NOMO-1 (cell line): Measurements from ENCODE around the gene OR1I1.

ENCODE experiments used
- DNase-seq, 2 experiments: peaks; one replicate each; lab custom pipeline; 2025; ENCODE audit not compliant: unreplicated experiment in 2 of 2; lab: John Stamatoyannopoulos, UW

OR1I1 gene

GRCh38 chr19:15115762-15116615, 34.0 kb downstream of the OR1I1 start:
- DNase-seq, result no peak

DNA sequence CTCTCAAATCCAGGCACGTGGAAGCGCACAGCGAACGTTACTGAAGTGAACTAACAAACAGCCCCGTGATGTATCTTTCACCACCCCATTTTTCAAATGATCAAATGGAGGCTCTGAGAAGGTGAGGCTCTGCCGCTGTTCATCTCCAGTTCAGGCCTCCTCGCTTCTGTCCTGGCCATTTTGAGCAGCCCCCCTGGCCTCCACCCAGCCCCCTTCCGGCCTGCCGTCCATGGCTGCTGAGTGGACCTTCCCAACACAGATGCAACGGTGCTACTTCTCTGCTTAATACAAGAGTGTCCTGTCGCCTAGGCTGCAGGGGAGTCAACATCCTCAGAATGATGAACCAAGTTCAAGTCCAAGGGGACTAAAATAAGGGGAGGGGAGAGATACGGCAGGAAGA, 34.8 kb downstream of the OR1I1 start:
- no peak for DNase-seq

- no peak for DNase-seq
These were observed 36.2 kb downstream of the OR1I1 start for GRCh38 chr19:15118248-15118647.

DNA sequence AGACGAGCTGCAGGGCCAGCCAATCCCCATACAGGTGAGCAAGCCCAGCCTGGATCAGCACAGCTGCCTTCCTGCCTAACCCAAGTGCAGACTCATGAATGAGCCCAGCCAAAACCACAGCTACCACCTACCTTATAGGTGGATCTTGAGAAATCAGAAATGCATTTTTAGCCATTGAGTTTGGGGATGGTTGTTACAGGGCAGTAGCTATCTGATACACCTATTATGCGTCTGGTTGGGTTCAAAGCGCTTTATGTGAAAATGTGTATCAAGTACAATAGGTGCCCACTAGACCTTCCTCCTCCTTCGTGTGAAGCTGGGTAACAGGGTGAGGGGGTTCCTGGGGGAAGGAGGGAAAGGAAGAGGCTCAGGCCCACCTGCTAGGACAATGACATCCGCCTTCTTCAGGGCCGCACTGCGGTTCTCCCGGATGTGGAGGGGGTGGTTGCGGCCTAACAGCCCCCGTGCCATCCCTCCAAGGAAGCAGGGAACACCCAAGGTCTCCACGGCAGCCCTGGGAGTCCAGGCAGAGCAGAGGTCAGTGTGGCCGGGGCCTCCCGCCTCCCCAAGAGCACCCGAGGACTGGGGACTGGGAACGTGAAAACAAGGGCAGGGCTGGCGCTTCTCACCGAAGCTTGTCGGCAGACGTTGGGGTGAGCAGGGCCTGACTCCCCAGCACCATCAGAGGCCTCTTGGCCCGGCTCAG, 36.9 kb downstream of the OR1I1 start:
- DNase-seq, result no peak

DNA sequence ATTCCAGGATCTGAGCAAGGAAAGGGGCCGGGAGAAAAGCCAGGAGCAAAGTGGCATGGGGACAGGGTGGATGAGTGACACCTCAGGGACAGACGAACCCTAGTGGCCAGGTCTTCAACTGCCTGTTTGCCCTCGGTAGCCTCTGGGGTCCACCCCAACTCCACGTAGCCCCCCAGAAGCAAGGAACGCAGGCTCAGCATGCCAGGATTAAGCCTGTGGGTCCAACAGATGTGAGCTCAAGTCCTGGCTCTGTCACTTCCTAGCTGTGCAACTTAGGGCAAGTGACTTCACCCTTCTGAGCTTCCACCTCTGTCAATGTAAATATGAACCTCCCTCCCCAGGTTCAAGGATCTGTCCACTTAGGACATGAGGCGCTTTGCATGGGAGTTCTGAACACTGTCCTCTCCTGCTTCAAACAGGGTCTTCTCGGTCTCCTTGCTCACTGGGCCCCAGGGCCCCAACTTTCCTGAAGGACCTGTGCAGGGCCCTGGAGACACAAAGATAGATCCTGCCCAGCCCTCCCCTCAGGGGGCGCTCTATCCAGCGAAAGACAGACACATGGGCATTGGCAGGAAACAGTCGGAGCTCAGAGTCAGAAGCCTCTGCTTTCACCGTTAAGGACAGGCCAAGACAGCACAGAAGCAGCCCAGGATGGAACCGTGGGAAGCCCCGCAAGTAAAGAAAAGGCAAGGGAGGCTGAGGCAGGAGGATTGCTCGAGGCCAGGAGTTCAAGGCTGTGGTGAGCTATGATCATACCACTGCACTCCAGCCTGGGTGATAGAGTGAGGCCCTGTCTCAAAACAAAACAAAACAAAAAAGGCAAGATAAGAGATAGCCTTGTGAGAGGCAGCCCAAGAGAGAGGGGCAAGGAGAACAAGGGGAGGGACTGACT, 38.4 kb downstream of the OR1I1 start:
- no peak for DNase-seq

DNA sequence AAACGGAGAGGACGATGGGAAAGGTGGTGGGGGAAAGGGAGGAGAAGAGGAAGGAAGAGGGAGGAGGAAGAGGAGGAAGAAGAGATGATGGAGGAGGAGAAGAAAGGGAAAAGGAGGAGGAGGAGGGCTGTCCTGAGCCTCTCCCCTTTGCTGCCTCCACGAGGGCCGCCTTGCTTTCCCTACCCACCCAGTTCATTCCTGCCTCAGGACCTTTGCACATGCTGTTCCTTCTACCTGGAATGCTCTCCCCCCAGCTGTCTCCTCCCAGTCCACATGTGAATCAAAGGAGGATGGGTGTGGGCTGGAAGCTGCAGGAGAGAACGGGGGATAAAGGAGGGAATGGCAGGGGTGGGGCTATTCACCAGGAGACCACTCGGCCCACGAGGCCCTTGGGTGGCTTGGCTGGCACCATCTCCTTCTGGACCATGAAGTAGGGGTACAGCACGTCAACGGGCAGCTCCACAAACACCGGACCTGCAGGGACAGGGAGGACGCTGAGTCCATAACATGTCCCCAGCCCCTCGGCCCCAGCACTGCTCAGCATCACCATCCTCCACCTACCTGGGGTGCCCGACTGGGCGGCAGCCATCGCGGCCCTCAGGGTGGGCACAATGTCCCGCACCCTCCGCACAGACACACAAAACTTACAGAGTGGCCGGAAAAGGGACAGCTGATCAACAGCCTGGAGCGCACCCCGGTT, 40.5 kb downstream of the OR1I1 start:
- no peak for DNase-seq

- no peak for DNase-seq
These were observed 41.2 kb downstream of the OR1I1 start for GRCh38 chr19:15123031-15123890.

GRCh38 chr19:15123900-15124299, 41.9 kb downstream of the OR1I1 start:
- no peak for DNase-seq

DNA sequence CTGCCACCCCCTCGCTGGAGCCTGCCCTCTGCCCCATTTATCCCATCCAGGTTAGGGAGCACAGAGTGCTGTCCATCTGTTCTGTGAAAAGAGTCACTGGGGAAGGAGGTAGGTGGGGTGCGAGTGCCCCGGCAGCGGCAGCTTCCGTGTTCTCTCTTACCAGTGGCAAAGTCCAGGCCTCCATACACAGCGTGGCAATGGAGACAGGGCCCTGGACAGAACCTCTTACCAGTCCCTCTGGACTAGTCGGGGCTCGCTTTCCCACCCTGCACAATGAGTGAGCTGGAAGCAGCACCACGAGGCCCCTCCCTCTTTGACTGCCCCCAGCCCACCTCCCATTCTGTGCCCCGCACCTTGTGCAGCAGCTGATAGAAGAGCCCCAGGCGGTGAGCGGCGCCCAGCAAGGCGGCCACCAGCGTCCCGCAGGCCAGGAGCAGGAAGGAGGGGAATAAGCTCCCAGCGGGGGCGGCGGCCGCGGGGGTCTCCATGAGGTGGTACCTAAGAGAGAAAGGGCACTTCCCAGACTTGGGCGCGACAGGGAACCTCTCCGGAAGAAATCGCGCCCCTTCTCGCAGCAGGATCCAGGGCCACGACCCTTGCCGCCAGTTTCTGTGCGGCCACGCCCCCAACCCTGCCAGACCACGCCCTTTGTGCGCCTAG, 42.7 kb downstream of the OR1I1 start:
- peak; percentile 11 to 28 for DNase-seq

DNA sequence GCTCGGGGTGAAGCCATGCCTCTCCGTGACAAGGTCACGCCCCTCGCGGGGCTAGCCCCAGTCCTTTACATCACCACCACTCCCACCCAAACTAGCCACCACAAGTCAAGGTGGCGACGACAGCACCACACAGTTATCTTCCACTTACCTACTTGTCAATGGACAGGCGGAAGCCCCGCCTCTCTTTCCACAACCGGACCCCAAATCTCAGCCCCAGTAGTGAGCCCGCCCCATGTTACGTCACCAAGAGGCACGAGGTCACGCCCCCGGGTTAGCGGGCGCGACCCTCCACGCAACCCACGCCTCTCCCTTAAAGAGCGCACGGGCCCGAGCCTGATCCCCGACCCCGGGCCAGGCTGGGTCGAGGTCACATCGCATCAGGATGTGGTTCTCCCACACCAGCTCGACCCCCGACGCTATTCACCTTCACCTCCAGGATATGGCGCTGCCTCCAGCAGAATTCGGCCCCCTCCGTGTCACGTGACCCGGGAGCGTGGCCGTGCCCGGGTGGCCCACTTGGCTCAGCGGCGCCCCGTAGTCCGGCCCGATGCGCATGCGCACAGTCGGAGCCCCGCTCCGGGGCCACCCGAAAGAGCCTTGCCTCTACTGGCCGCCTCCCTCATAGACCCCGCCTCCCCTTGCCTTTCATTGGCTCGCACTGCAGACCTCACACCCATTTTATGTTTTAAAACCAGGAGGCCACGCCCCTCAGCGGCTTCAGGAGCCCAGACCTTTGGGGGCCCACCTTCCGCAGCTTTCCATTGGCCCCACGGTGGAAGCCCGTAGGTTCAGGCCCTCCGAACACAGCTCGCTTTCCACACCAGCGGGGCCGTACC, 43.4 kb downstream of the OR1I1 start:
- peak; percentile 98 for DNase-seq

DNA sequence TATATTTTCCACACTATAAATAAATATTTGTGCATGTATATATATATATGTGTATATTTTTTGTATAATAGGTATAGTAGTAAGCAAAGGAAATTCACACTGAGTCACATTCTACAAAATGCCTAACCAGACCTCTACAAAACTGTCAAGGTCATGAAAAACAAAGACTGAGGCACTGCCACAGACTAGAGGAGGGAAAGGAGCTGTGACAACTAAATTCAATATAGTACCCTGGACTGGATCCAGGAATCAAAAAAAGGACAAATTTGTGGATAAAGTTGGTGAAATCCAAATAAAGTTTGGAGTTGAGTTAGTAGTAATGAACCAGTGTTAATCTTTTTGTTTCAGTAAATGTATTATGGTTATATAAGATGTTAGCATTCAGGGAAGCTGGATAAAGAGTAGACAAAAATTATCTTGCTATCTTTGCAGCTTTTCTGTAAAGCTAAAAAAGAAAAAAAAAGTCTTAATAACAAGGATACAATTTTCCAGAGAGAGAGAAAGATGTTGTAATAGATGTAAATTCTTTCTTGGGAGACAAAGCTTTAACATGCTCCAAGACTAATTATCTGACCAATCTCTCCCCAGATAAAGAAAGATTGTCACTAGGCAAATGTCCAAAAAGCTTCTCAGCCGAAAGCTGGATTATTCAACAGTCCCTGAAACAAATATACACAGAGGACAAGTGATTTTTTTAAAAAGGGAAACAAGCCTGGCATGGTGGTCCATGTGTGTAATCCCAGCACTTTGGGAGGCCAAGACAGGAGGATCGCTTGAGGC, 44.3 kb downstream of the OR1I1 start:
- DNase-seq, result no peak

DNA sequence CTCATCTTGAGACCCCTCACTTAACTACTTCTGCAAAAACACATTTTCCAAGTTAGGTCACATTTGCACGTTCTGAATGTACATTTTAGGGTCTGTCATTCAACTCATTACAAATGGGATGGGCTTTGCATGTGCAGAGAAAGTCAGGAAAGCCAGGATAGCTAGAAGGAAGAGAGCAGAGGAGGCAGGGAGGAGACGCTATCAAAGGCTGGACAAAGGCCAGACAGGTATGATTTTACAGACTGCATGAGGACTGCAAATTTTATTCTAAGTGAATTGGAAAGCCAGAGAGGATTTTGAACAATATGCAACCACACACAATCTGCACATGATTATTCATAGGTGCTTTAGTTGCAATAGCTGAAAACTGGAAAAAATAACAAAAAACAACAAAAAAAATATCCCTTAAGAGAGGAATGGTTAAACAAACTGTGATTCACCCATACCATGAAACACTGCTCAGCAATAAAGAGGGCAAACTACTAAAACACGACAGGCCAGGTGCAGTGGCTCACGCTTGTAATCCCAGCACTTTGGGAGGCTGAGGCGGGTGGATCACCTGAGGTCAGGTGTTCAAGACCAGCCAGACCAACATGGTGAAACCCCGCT, 46.3 kb downstream of the OR1I1 start:
- no peak for DNase-seq

DNA sequence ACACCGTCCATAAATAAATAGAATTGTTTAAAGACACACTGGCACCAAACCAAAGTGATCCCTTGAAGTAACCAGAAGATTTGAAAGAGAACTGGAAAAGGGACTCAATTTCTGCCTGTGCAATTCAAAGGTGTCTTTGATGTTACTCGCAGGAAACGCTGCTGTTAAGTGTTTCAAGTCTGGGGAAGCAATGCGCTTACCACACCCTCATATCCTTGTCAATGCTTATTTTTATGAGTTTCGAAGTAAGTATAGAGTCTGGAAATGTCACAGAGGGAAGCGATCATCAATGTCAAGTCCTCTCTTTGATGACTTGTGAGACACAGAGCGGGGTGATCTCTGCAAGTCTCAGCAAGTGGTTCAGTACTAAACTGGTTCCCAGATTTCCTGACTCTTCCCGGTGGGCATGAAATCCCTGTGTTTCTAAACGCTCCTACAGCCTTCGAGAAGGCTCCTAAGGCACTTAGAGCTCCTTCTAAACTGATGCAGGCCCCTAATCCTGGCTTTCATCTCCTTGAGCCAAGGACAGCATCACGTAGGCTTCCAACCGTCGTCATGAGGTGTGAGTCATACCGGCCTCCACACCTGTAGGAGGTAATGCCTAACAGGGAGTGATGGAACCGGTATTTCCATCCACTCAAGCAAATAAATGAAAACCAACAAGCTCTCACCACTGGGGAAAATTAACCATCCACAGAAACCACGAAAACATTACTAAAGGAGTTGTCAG, 48.0 kb downstream of the OR1I1 start:
- no peak for DNase-seq

DNA sequence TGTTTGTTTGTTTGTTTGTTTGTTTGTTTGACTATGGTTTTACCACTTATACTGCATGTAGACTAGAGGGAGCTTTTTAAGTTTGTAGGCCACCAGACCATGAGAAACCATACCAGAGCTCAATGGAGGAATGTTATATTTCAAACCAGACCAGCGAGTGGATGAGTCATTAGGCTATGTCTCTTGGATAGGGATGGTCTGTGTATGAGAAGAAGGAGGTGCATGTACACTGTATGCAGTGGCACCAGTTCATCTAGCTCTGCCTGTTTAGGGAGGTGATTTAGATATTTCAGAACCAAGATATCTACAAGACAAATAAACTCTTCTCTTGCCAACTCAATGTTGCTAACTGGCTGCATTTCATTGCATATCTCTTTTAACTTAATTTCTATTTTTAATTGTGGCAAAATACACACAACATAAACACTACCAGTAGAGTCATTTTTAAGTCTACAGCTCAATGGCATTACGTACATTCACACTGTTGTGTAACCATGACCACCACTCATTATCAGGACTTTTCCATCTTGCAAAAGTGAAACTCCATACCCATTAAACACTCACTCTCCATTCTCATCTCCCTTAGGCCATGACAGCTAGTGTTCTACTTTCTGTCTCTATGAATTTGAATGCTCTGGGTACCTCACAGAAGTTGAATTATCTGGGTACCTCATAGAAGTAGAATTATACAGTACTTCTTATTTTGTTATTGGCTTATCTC, 54.4 kb downstream of the OR1I1 start:
- DNase-seq, result no peak

- DNase-seq, result no peak
These were observed 55.8 kb downstream of the OR1I1 start for GRCh38 chr19:15137777-15138176.

- DNase-seq, result no peak
These were observed 56.4 kb downstream of the OR1I1 start for GRCh38 chr19:15138427-15138826.
